Endothelial cell of umbilical vein (primary cell): ENCODE measurements around the gene SPATA3. TPM values are rescaled to one million over a fixed set of nuclear protein-coding genes. Genes with fewer than 3 reads are reported as not detected.

Source experiments
- BruUV-seq: library from RNA; stranded (reverse); fragments of 400-500 nt; replicated peaks from 2 replicates; lab custom pipeline; 2021; lab: Mats Ljungman, UMichigan
- CTCF ChIA-PET: fragments of 300-600, 350-600 bp; sonication (Branson Sonifier 250); formaldehyde crosslinking; loops from one replicate; lab custom pipeline; 2021; ENCODE audit warnings: antibody characterized with exemption, inconsistent platforms; lab: Charles Lee
- POLR2A ChIA-PET: fragments of 300-600, 350-600 bp; sonication (Branson Sonifier 250); formaldehyde crosslinking; loops from one replicate; lab custom pipeline; 2021; ENCODE audit warnings: antibody characterized with exemption, inconsistent platforms; lab: Charles Lee
- DNase-seq: peaks from one replicate; pipeline ENCODE4 v3.0.0-alpha.2; 2011; ENCODE audit warnings: low read depth, low spot score
- FAIRE-seq: peaks from 2 replicates; lab custom pipeline; 2011; peaks lifted over from hg19 to GRCh38; lab: Jason Lieb, UNC
- H2AFZ ChIP-seq: 2 replicates; pipeline ENCODE4 v1.6.0; 2012; ENCODE audit warnings: low read depth, low read length, control low read depth, inconsistent platforms
- H3K27ac ChIP-seq: 2 replicates; pipeline ENCODE4 v1.5.1; 2011; ENCODE audit warnings: low read depth, mild to moderate bottlenecking, control low read depth, low read length, moderate library complexity; ENCODE audit not compliant: insufficient read depth
- H3K27me3 ChIP-seq, 2 experiments: 2 replicates each; pipeline versions ENCODE4 v1.6.0 to v1.6.1; 2011; ENCODE audit warnings: low read length in 2 of 2, mixed read lengths in 1 of 2; ENCODE audit not compliant: control insufficient read depth in 2 of 2, insufficient read depth in 2 of 2
- H3K36me3 ChIP-seq, 2 experiments: 2 replicates in 1 of 2; 3 replicates in 1 of 2; pipeline ENCODE4 v1.5.1; 2011; ENCODE audit warnings: low read length in 2 of 2, mild to moderate bottlenecking in 1 of 2, moderate library complexity in 1 of 2; ENCODE audit not compliant: control insufficient read depth in 2 of 2, insufficient read depth in 2 of 2; ENCODE audit errors: extremely low read depth in 1 of 2
- H3K4me1 ChIP-seq: 3 replicates; pipeline ENCODE4 v1.5.1; 2011; ENCODE audit warnings: mild to moderate bottlenecking, low read length; ENCODE audit not compliant: control insufficient read depth, insufficient read depth; ENCODE audit errors: extremely low read depth
- H3K4me2 ChIP-seq: 2 replicates; pipeline ENCODE4 v1.6.1; 2011; ENCODE audit warnings: low read length, control low read depth, mixed read lengths; ENCODE audit not compliant: insufficient read depth
- H3K4me3 ChIP-seq, 3 experiments: fragments of 200-600 bp in 1 of 3; sonication (generic), shearing (Covaris generic) in 1 of 3; replicated peaks in 1 of 3; 2 replicates each; pipeline ENCODE4 v1.5.1; 2011 to 2016; ENCODE audit warnings: control low read depth in 3 of 3, low read length in 3 of 3, mild to moderate bottlenecking in 2 of 3, inconsistent platforms in 1 of 3, low read depth in 1 of 3, moderate library complexity in 1 of 3; ENCODE audit not compliant: insufficient read depth in 1 of 3
- H3K79me2 ChIP-seq: 2 replicates; pipeline ENCODE4 v1.6.0; 2012; ENCODE audit warnings: low read length, inconsistent platforms; ENCODE audit not compliant: control insufficient read depth, insufficient read depth
- H3K9ac ChIP-seq: replicated peaks from 2 replicates; pipeline ENCODE3; 2011; ENCODE audit warnings: low read length, control low read depth; ENCODE audit not compliant: insufficient read depth; ENCODE audit errors: extremely low read depth
- H3K9me1 ChIP-seq: replicated peaks from 3 replicates; pipeline ENCODE4 v1.6.0; 2011; ENCODE audit warnings: mild to moderate bottlenecking, low read length; ENCODE audit not compliant: control insufficient read depth, insufficient read depth; ENCODE audit errors: extremely low read depth
- H3K9me3 ChIP-seq: replicated peaks from 2 replicates; pipeline ENCODE4 v1.5.1; 2012; ENCODE audit warnings: low read length, inconsistent platforms; ENCODE audit not compliant: control insufficient read depth, insufficient read depth
- H4K20me1 ChIP-seq: replicated peaks from 2 replicates; pipeline ENCODE3; 2011; ENCODE audit warnings: mild to moderate bottlenecking, low read length; ENCODE audit not compliant: control insufficient read depth, insufficient read depth; ENCODE audit errors: extremely low read depth
- CTCF ChIP-seq, 2 donors: IDR thresholded peaks; 1 replicate in 1 of 2; 2 replicates in 1 of 2; pipeline ENCODE4 v1.5.1; 2011; ENCODE audit warnings: low read length in 2 of 2, mild to moderate bottlenecking in 2 of 2, moderate library complexity in 2 of 2, control low read depth in 1 of 2, inconsistent platforms in 1 of 2, low read depth in 1 of 2; ENCODE audit not compliant: insufficient read depth in 1 of 2; ENCODE audit errors: extremely low read depth in 1 of 2
- EZH2 ChIP-seq: IDR thresholded peaks from 2 replicates; pipeline ENCODE4 v1.6.1; 2012; ENCODE audit warnings: borderline replicate concordance, low read depth, mild to moderate bottlenecking, moderate library complexity, low read length, inconsistent platforms; ENCODE audit not compliant: severe bottlenecking
- FOS ChIP-seq: IDR thresholded peaks from 2 replicates; pipeline ENCODE4 v1.6.1; 2011; ENCODE audit warnings: mild to moderate bottlenecking, low read length, moderate library complexity, borderline replicate concordance; ENCODE audit not compliant: insufficient read depth
- GATA2 ChIP-seq: IDR thresholded peaks from 2 replicates; pipeline ENCODE4 v1.7.0; 2011; ENCODE audit warnings: low read depth, mild to moderate bottlenecking, moderate library complexity, mixed read lengths, low read length; ENCODE audit not compliant: insufficient read length, insufficient read depth
- JUN ChIP-seq: IDR thresholded peaks from 2 replicates; pipeline ENCODE4 v1.6.1; 2011; ENCODE audit warnings: borderline replicate concordance, low read depth; ENCODE audit not compliant: insufficient read length, insufficient read depth
- MAX ChIP-seq: IDR thresholded peaks from 2 replicates; pipeline ENCODE4 v1.6.1; 2011; ENCODE audit not compliant: insufficient read depth, insufficient read length
- MYC ChIP-seq: IDR thresholded peaks from one replicate; pipeline ENCODE4 v1.6.1; 2011; ENCODE audit warnings: mild to moderate bottlenecking, low read depth, low read length
- POLR2A ChIP-seq: IDR thresholded peaks from 2 replicates; pipeline ENCODE4 v1.6.1; 2012; ENCODE audit warnings: low read depth, mild to moderate bottlenecking, control low read depth, low read length
- POLR2AphosphoS5 ChIP-seq: IDR thresholded peaks from 2 replicates; pipeline ENCODE4 v1.6.1; 2012; ENCODE audit warnings: low read depth, mild to moderate bottlenecking, control low read depth, low read length, moderate library complexity; ENCODE audit not compliant: insufficient read depth
- dilution Hi-C: fragments of 300-500 bp; cut with MboI; formaldehyde crosslinking; loops from one replicate; pipeline ENCODE4 v1.15.0; 2019; ENCODE audit warnings: low sequenced_read_pairs; ENCODE audit not compliant: extremely low pct_ligation_motif_present
- intact Hi-C: fragments of 100-400 bp; cut with micrococcal nuclease; formaldehyde crosslinking; loops from one replicate; pipeline ENCODE4 v1.10.0; 2022
- polyA plus RNA-seq, 4 experiments: library from polyadenylated mRNA; depleted of rRNA in 3 of 4; stranded (reverse) in 3 of 4; unstranded in 1 of 4; fragments of >200 nt; gene quantifications; 2 replicates each; pipeline versions ENCODE4 v1.2.1 to v1.2.3, GENCODE V29; 2011 to 2012; ENCODE audit warnings: missing spikeins in 1 of 4
- total RNA-seq: library from RNA; stranded (reverse); gene quantifications from 2 replicates; pipeline ENCODE4 v1.2.3, GENCODE V29; 2021

SPATA3 gene
- total and polyA plus RNA-seq, 2 donors (not counting 3 experiments of a cell fraction or from before 2014, with no cell fraction given): not detected

DNA sequence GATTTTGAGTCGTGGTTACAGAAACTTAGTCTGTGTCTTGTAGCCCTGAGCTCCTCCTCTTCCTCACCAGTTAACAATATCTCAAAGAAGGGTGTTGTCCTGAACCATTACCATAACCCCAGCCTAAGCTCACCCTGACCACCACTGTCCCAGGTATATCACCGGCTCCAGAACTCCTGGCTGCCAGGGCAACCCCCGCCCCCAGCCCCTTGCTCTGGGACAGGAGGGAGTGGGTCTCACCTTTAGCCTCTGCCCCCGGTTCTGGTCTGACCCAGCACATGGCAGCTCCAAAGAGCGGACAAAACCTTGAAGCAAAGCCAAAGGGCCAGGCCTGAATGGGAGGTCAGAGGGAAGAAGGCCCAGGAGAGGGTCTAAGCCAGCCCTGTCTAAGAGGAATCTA is 55.2 kb downstream of the SPATA3 start:
- POLR2A ChIA-PET: no interaction called here
- TF ChIP-seq CTCF (IDR thresholded peaks at IDR 0.05; ENCODE audit: extremely low read depth in 1 of 2, insufficient read depth in 1 of 2, low read depth in 1 of 2, low read length in 2 of 2): no peak
- TF ChIP-seq MAX: no peak
- no peak for TF ChIP-seq GATA2
- TF ChIP-seq POLR2A: no peak
- TF ChIP-seq JUN: no peak
- TF ChIP-seq EZH2: no peak
- no peak for TF ChIP-seq POLR2AphosphoS5
- TF ChIP-seq MYC: no peak
- TF ChIP-seq FOS: no peak
- DNase-seq: no peak
- Histone ChIP-seq H4K20me1 (no peaks in the 10 kb centered on the region), H3K27me3 (peaks cover 4 to 14% of the 10 kb centered on the region in 2 experiments), H3K9ac (no peak overlapping the region), H3K9me3 (no peaks in the 10 kb centered on the region), H3K36me3 (no peaks in the 10 kb centered on the region), H3K4me1 (peaks cover 2% of the 10 kb centered on the region), H3K9me1 (no peaks in the 10 kb centered on the region), H2AFZ (no peak overlapping the region), H3K4me2 (no peak overlapping the region), H3K79me2 (no peaks in the 10 kb centered on the region), H3K4me3 (no peak overlapping the region), H3K27ac (no peak overlapping the region)
- intact Hi-C loops: no loop called here
- dilution Hi-C loops: no loop called here
- no TSS peak for BruUV-seq
- CTCF ChIA-PET: no interaction called here
- no peak for FAIRE-seq
